H1 (cell line): ENCODE results near the gene GRIP1. TPM values are rescaled to one million over a fixed set of nuclear protein-coding genes. Genes with fewer than 3 reads are reported as not detected.

ENCODE experiments used
- RFX5 ChIP-seq: IDR thresholded peaks from 2 replicates; pipeline ENCODE4 v1.6.1; 2011; ENCODE audit warnings: low read depth, low read length, improper control_type of control experiment, borderline replicate concordance
- RNF2 ChIP-seq: fragments of 200-900, 300-1000 bp; sonication (generic); IDR thresholded peaks from 2 replicates; pipeline ENCODE4 v1.7.1; 2016; ENCODE audit warnings: borderline replicate concordance, low read depth, mild to moderate bottlenecking, antibody characterized with exemption, low read length; ENCODE audit not compliant: poor library complexity, severe bottlenecking; ENCODE audit errors: missing control alignments
- polyA plus RNA-seq, 7 experiments: library from polyadenylated mRNA; depleted of rRNA in 3 of 7; stranded (reverse) in 5 of 7; unstranded in 2 of 7; fragments of >200 nt in 5 of 7; fragments of 200-250 nt in 2 of 7; gene quantifications; 1 replicate in 5 of 7; 2 replicates in 1 of 7; 4 replicates in 1 of 7; pipeline versions ENCODE4 v1.2.1 to v1.2.3, GENCODE V29; 2011 to 2013; ENCODE audit warnings: missing spikeins in 2 of 7, mixed read lengths in 2 of 7
- total RNA-seq: library from RNA; stranded (reverse); fragmentation: NEBNext Ultra II Directional; extraction: Animal tissue kit (Norgen Biotek cat#: 25700); gene quantifications from 2 replicates; pipeline ENCODE4 v1.2.1, GENCODE V29; 2021

Gene GRIP1
- total and polyA plus RNA-seq, 2 of the 8 experiments (the other 6 are each of a cell fraction or from before 2014, with no cell fraction given) = 4.5 to 27.3 TPM

DNA sequence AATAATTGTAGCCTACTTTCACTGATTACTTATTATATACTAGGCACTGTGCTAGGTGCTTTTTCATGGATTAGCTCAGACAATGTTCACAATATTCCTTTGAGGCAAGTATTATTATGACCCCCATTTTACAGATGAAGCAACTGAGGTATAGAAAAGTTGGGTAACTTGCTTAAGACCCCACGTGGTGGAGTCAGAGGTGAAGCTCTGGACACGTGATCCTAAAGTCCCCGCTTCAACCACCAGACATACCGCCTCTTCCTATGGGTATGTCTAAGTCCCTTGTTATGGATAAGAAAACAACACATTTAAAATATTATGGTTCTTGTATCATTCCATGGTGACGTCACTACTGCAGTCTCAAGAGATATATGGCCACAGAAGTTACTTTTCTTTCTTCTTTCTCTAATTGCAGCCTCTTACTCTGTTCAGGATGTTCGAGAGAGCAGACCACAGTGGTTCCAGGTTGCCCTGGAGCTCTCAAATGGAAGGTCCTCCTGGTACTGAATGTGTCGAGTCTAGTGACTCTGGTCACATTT, 218.9 kb downstream of the GRIP1 start (continued):
- no peak for TF ChIP-seq RFX5
- no peak for TF ChIP-seq RNF2
